Stimulated activated CD4-positive, alpha-beta T cell treated with anti-CD3 and anti-CD28 coated beads, Interleukin-4, amount 100 ng/mL, for 48 hours (primary cell): ENCODE measurements around the gene IL2RA.
A peak's percentile ranks its signal among the peaks of the same experiment; 100 is the strongest.
"Not testable (repeated sequence)": the region's sequence is repeated elsewhere in the genome, so short reads cannot be mapped to it uniquely, and the experiment has no call there.

Experiments
- DNase-seq, 2 donors: peaks; one replicate each; pipeline ENCODE4 v3.0.0-alpha.2; 2020; ENCODE audit warnings: low read depth in 2 of 2

IL2RA gene

DNA sequence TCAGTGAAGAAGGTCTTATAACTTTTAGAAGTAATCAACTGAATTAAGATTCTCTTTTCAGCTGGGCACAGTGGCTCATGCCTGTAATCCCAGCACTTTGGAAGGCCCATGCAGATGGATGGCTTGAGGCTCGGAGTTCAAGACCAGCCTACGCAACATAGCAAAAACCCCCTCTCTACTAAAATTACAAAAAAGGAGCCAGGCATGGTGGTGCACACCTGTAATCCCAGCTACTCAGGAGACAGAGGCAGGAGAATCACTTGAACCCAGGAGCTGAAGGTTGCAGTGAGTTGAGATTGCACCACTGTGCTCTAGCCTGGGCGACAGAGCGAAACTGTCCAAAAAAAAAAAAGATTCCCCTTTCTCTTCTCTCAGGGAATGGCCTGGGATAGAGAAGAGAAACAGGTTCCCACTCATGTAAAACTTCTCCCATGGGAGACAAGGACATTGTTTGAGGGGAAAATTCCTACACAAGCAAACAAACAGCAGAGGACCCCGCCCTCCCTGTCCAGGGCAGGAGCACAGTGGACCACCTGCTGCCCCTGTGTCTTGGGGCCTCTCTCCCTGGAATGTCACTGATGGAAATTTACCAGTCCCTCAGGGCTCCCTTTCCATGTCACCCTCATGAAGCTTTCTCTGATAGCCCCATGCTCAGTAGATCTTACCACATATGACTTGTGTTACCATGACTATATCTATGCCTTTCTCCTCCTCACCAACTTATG lies 5.6 kb downstream of the IL2RA start:
- no peak for DNase-seq

DNA sequence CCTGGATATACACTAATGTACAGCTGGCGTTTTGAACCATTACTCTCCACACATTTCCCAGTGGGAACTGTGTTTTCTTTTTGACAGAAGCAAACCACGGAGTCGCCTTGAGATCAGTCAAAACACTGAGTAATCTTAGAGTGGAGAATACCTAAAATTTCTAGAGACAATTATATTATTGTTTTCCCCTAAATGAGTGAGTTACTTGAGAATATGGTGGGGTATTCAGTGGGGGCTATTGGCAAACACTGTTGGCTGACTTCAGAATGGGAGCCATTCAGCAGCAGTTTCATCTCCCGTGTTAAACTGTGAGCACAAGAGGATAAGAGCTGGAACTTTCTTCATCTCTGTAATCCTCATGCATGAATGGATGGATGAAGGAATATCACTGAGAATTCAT lies 6.2 kb downstream of the IL2RA start:
- DNase-seq, result no peak

DNA sequence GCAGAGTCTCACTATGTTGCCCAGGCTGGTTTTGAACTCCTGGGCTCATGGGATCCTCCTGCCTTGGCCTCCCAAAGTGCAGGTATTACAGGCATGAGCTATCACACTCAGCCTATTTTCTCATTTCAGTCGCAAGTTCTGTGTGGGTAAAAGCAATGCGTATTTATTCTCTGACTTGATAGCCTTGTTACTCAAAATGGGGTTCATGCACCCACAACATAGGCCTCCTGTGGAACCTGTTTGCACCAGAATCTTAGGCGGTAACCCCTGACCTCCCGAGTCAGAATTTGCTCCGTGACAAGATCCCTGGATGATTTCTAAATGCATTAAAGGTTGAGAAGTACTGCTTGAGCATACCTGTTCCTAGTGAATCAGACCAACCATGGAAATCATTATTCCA lies 7.3 kb downstream of the IL2RA start:
- no peak for DNase-seq

DNA sequence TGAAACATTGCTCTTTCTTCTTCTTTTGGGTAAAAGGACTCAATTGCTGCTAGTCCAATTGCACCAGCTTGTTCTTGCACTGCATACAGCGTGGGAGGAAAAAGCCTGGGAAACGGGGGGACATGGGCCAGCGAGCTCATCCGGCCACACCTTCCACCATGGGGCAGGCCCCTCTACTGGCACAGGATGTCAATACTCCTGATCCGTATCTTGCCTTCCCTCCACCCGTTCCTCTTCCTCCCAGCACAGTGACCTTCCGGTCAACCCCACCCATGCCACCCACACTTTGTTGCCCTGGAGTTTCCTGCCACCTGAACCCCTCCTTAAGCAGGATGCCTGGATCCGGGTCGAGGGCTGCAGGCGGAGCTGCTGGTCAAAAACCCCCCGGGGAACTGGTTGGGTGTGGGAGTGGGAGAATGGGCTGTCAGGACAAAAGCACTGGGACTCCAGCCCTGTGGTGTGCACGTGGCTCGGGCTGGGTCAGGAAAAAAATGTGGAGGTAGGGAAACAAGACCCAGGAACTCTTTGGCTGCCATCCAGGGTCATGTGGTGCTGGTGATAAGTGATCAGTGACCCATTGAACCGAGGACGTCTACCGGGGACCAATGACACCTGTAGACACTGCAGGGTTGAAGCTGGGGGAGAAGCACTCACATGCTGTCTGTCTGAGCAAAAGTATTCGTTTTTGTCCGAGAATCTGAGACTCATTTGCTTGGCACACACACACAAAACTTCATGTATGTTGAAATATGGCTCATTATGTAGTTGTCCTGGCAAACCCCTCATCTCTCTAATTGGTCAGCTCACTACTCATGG lies 8.1 kb downstream of the IL2RA start:
- no peak for DNase-seq

DNA sequence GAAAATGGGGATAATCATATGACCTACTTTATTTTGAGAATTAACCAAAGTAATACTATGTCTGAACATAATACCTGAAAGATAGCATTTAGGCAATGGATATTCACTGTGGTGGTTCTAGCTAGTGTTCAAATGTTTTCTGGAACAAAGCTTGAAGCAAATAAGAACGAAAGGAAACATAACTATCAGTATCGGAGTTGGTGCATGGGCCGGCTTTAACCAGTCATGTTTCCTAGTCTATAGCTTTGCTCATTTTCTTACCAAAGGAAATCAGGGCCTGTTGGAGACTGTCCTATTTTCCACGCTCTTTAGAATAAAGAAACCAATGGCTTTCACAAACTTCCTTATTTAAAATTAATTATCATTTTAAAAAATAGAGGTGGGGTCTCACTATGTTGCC lies 8.9 kb downstream of the IL2RA start:
- no peak for DNase-seq

DNA sequence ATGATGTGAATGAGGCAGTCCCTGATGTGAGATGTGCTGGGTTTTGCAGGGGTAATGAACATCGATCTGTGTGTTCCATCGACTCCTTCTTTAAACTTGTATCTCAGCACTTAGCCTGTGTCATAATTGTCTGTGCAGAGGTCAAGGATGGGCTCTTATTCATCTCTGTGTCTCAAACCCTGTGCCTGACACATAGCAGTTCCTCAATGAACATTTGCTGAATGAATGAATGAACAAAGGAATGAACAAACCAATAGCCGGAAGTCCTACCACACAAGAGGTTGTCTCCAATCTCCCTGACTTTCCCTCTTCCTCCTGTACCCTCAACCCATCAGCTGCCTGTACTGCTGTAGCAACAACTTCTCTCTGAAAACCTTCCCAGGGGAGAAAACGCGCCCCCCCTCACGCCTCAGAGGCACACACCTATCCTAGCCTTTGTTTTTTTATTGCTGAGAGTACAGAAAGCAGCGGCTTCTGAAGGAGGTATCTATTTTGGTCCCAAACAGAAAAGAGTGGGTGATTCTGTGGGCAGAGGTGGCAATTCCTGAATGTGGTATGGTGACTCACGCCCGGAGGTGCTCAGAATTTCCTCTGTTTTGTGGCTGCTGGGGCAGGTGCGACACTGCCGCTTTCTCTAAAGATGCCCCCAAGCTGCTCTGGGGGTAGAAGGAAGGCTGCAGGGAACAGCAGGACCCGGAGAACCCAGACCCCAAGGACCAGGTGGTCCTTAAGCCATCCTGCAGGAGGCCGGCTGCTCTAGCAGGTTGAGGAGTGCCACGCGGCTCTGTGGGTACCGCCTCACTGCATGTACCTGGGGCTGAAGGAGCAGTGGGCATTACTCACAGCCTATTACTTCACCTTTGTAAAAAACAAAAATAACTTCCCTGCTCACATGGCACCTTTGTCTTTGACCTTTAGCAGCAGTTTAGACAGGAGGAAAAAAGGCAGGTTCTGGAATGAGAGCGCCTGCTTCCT lies 9.6 kb downstream of the IL2RA start:
- DNase-seq, result peak; percentile 64 to 74

DNA sequence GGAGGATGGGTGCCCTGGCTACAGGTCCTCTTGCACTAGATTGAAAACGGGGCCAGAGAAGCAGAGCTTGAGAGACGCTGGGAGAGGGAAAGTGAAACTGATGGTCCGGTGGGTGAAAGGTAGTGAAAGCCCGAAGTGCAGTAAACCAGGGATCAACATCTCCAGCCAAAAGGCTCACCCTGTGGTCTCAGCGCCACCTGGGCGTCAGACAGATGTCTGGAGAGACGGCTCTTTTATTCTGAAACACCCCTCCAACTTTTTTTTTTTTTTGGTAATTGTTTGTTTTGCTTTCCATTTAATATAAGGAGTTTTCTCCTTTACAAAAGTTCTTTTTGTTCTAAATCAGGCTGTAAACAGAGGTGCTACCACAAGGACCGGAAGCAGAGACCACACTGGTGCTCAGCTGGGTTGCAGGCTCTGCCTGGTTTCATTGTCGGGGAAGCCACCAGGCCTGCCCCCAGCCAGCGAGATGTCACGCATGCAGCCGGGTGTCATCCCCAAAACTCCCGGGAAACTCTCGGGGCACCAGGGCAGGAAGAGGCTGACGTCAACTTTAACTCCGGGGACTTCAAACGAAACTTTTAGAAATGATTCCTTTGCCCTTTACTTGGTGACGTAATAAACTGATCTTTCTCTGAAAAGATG lies 11.2 kb downstream of the IL2RA start:
- DNase-seq, result peak; percentile 72 to 88

DNA sequence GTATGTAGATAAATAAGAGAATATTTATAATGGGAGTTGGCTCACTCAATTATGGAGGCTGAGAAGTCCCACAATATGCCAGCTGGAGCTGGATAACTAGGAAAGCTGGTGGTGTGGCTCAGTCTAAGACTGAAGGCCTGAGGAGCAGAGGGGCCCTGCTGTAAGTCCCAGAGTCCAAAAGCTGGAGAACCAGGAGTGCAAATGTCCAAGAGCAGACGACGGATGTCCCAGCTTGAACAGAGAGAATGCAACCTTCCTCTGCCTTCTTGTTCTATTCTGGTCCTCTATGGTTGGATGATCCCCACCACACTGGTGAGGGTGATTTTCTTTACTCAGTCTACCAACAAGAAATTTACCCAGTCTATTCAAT lies 13.2 kb downstream of the IL2RA start:
- no peak for DNase-seq

DNA sequence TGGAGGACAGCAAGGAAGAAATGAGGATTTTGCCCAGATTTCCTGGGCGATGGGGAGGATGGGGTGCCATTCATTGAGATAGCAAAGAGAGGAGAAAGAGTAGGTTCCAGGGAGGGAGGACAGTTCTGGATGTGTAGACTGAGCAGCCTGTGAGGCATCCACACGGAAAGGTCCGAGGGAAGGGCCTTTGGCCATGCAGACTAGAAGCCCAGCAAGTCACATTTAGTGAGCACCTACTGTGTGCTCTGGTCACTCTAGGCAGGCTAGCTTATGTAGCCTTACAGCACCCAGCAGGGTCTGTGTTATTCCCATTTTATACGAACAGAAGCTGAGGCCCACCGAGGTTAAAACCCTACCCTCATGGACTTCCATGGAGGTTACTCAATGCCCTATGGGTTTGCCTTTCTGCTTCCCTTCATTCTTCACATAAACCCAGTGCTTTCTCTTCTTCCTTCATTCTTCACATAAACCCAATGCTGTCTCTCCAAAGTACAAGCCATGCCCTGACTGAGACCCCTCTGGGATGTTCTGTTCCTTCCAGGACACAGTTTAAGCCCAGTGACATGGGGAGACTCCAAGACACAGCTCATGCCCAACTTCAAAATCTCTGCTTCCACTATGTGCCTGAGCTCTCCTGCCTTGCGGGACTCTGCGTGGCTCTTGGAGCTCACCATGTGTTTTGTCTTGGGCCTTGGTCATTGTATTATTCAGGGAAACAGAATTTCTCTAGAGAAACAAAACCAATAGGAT lies 13.7 kb downstream of the IL2RA start:
- DNase-seq, result no peak

DNA sequence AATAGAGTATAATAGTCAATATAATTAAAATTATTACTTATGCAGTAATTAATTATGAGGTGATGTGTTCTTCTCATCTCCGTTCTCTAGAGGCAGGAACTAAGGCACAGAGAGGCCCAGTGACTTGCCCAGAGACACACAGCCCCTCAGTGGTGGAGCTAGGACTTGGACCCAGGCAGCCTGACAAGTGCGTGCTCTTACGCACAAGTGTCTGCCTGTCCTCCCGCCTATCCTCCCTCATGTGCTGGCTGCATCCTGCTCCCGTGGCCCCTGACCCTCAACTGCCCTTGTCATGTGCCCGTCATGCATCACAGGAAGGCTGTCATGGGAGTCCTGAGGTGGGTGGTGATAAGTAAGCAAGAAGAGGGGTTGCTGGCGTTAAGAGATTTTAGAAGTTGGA lies 14.3 kb downstream of the IL2RA start:
- no peak for DNase-seq

DNA sequence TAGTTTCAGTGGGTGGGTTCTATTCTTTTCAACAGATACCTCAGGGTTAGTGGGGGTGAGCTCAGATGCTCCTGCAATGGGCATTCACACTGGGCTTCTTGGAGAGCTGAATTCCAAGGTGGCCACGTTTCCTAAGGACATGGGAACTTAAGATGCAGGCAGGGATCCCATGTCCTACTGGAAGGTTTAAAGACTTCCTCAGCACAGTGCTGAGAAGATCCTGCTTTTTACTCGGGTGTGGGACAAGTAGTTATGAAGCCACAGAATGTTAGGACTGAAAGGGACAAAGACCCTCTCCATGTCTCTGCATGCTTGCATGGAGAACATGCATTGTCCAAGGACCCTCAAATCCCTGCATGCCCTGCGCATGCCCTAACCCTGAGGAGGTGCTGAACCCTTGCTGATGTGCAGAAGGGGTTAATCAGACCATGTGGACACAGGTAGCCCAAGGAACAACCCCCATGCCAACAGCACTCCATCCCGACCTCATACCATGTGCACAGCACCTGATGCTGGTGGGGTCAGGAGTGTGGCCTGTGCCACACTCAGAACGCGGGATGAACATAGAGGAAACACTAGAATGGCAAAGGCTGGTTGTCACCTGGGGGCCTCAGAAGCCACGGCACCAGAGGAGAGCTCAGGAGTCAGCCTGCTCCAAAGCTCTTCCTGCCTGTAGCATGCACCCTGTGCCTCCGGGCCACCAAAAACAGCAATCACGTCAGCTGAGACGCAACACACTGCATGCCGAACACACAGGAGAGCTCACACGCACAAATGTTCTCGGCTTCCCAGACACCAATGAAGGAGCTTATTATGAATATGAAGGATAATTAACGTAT lies 15.2 kb downstream of the IL2RA start:
- no peak for DNase-seq

DNA sequence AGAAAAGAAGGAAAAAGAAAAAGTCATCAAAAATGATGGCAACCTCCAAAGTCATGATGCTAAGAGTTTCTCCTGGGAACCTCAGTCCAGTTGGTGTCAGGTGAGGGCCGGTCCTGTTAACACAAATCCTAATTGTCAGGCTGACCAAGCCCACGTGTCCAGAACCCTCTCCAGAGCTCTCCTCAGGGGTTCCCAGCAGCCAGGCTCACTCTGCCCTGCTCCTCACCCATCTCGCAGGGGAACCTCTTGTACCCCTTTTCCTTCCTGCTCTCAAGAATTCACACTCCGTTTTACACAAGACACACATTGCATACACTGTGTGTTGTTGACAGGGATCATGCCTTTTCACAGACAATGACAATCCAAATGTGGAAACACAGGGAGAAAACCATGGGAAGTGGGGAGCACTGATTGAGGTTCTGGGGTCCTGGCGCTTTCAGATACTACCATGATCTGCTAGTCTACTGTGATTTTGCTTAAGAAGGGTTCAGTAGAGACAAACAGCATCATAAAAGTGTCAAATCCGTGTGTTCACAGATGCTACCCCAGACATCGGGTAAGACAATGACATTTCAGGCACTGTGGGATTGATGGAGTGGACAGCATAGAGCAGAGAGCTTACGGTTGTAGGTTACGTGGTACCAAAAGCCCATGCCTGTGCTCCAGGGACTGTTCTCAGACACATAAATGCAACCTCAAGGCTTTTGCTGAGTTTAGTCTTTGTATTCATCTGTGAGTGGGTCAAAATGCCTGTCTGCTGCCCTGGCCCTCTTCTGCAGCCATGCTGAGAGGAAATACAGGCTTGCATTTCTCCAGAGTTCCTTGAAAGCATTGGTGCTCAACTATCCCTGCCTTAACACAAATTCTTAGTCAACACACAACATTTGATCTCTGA lies 16.0 kb downstream of the IL2RA start:
- no peak for DNase-seq

DNA sequence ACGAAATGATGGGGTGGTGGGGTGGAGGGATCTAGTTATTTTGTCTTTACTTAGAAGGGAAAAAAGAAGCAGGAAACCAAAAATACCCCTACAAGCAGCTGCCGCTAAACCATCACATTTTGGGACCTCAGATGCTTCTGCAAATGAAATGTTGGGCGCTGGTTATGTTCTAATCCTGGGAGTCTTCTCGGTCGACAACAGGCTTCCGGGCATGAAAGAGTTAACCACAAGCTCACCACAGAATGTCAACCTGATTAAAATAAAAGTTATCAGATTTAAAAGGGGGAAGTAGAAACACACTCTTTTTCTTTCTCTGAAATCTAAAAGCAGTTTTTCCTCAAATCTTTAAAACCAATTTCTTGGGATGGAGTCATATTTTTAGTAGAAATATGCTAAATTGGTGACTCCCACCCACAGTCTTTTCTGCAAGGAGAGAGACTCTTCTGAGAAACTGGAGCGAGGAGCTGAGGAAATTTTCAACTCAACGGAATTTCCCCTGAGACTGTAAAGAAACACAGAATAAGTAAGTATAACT lies 16.8 kb downstream of the IL2RA start:
- no peak for DNase-seq

DNA sequence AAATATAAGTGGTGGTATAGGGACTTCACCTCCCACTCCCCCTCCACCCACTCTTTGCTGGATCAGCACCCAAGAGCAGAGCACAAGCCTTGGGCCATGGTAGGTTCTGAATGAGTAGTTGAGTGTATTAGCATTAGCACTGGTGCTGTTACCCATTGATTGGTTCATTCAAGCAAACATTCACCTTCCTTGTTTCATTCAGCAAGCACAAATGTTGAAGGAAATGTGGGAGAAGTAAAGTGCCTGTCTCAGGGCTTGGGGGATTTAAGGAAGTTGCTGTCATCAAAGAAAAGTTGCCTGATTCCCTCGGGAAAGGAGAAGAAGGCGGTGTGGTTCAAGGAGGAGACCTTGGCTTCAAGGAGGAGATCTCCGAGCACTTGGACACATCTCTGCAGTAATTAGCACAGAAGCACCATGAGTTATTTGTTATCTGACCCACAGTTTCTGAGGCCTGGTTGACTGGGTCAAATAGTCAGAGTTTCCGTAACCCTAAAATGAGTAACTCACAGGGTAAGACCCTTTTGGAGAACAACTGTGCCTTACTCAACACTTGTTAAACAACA lies 17.3 kb downstream of the IL2RA start:
- no peak for DNase-seq

DNA sequence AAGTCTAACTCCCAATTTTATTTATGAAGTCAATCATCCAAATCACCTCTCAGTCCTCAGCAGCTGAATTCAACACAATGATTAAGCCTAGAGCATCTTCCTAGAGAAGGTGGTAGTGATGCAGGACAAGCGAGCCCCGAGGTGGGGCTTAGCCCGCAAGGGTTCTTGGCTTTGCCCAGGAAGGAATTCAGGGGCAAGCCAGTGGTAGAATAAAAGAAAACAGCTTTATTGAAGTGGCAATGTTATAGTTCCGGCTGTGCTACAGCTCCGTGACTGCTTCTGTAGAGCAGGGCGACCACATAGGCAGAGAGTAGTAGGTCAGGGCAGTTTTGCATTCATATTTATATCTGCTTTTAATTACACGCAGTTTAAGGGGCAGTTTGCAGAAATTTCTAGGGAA lies 18.1 kb downstream of the IL2RA start:
- DNase-seq, result no peak

DNA sequence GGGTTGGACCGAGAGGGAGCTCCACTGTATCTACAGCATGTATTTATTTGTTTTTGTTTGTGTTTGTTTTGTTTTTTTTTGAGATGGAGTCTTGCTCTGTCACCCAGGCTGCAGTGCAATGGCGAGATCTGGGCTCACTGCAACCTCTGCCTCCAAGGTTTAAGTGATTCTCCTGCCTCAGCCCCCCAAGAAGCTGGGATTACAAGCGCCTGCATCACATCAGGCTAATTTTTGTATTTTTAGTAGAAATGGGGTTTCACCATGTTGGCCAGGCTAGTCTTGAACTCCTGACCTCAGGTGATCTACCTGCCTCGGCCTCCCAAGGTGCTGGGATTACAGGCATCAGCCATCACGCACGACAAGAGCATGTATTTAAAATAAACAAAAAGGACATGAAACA lies 18.8 kb downstream of the IL2RA start:
- not testable (repeated sequence) for DNase-seq

DNA sequence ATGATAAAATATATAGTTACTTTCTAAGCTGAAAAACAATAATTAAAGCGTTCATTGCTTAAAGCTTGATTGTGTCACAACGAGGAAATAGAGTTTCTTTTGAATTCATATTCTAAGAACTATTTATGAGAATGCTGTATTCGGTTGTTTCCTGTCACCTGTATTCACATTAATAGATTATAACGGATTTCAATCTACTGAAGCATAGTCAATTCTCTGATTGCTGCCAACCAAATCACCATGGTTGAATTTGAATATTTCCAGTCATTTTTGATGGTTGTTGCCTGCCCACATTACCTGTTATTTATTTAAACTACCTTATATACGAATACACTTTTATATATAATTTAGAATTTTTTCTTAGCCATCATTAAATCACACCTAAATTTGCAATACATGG lies 22.0 kb downstream of the IL2RA start:
- DNase-seq, result no peak

DNA sequence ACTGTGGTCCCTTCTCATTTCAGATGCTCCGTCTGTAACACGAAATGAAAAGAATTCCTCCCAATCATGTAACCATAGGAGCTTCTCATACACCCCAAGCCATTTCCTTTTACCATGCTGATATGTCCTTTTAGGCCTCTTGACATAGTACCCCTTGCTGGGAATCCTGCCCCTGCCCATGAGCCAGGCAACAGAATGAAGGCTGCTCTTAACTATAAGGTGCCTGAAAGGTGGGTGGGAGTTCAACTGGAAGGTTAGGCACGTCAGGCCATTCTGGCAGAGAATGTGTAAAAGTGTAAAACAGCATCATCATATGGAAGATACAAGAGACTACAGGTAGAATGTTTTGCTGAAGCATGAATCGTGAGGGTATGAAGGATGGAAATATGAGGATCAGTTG lies 22.5 kb downstream of the IL2RA start:
- no peak for DNase-seq
